DOHH2 (cell line): ENCODE measurements around the gene FRRS1L.

Experiments
- CTCF ChIP-seq: fragments of 200-600 bp; sonication (generic); IDR thresholded peaks from one replicate; pipeline ENCODE4 v1.5.1; 2014; ENCODE audit warnings: antibody characterized with exemption, mild to moderate bottlenecking, low read depth, low read length; ENCODE audit not compliant: poor library complexity, severe bottlenecking
- EZH2phosphoT487 ChIP-seq: fragments of 200-600 bp; sonication (generic); IDR thresholded peaks from 2 replicates; pipeline ENCODE4 v1.6.1; 2017; ENCODE audit warnings: borderline replicate concordance, mild to moderate bottlenecking, antibody characterized with exemption, low read length, moderate library complexity, mixed read lengths

GRCh38 chr9:109098960-109099308, 68.1 kb downstream of the FRRS1L start:
- TF ChIP-seq EZH2phosphoT487 (no peak), CTCF (no peak)
